SU-DHL-6 (cell line): ENCODE data around the gene IGF1.

Experiments
- H2AFZ ChIP-seq: fragments of 200-600 bp; sonication (generic); 2 replicates; pipeline ENCODE4 v1.6.1; 2014; ENCODE audit warnings: low read depth, mild to moderate bottlenecking, moderate library complexity, mixed read lengths, antibody characterized with exemption, low read length; ENCODE audit not compliant: severe bottlenecking
- H3F3A ChIP-seq: fragments of 200-600 bp; shearing (Covaris generic); 2 replicates; pipeline ENCODE4 v1.6.0; 2016; ENCODE audit warnings: antibody characterized with exemption, mild to moderate bottlenecking; ENCODE audit not compliant: insufficient read depth
- H3K27ac ChIP-seq: fragments of 200-600 bp; sonication (generic); 2 replicates; pipeline ENCODE4 v1.5.1; 2016; ENCODE audit warnings: low read depth, mild to moderate bottlenecking, low read length, moderate library complexity, mixed read lengths
- H3K27me3 ChIP-seq: fragments of 200-600 bp; sonication (generic), shearing (Covaris generic); 2 replicates; pipeline ENCODE4 v1.6.0; 2014; ENCODE audit warnings: mild to moderate bottlenecking, low read length
- H3K36me3 ChIP-seq: fragments of 200-600 bp; sonication (generic); 2 replicates; pipeline ENCODE4 v1.6.1; 2014; ENCODE audit warnings: mild to moderate bottlenecking, low read length, mixed read lengths
- H3K4me2 ChIP-seq: fragments of 300-600, 200-600 bp; shearing (Covaris generic), sonication (generic); 2 replicates; pipeline ENCODE4 v1.6.0; 2014; ENCODE audit warnings: low read length, low read depth, mild to moderate bottlenecking; ENCODE audit not compliant: poor library complexity, severe bottlenecking
- H3K4me3 ChIP-seq: fragments of 200-600 bp; sonication (generic); 2 replicates; pipeline ENCODE4 v1.5.1; 2014; ENCODE audit warnings: antibody characterized with exemption, low read length, mild to moderate bottlenecking, mixed read lengths; ENCODE audit not compliant: insufficient read depth, poor library complexity, severe bottlenecking
- H3K79me2 ChIP-seq: fragments of 200-600 bp; sonication (generic); 2 replicates; pipeline ENCODE4 v1.6.1; 2014; ENCODE audit warnings: mild to moderate bottlenecking, low read length, moderate library complexity; ENCODE audit not compliant: insufficient read depth
- H3K9ac ChIP-seq: fragments of 200-600 bp; sonication (generic); 2 replicates; pipeline ENCODE4 v1.7.0; 2014; ENCODE audit warnings: mild to moderate bottlenecking, low read length
- H3K9me2 ChIP-seq: fragments of 200-600 bp; sonication (generic); replicated peaks from 2 replicates; pipeline ENCODE4 v1.6.1; 2014; ENCODE audit warnings: low read length; ENCODE audit not compliant: insufficient read depth
- H3K9me3 ChIP-seq: fragments of 200-600 bp; sonication (generic); 2 replicates; pipeline ENCODE4 v1.6.1; 2014; ENCODE audit warnings: low read length, mixed read lengths; ENCODE audit not compliant: insufficient read depth
- H4K20me1 ChIP-seq: fragments of 200-600 bp; sonication (generic); 2 replicates; pipeline ENCODE4 v1.6.1; 2014; ENCODE audit warnings: low read depth, mild to moderate bottlenecking, antibody characterized with exemption, low read length, moderate library complexity, mixed read lengths
- CTCF ChIP-seq: fragments of 200-600 bp; sonication (generic); IDR thresholded peaks from one replicate; pipeline ENCODE4 v1.5.1; 2017; ENCODE audit warnings: antibody characterized with exemption, mild to moderate bottlenecking, low read length, moderate library complexity; ENCODE audit not compliant: insufficient read depth, poor library complexity, severe bottlenecking
- EZH2phosphoT487 ChIP-seq: fragments of 200-600 bp; sonication (generic), shearing (Covaris generic); conservative IDR thresholded peaks from 2 replicates; pipeline ENCODE4 v1.6.1; 2018; ENCODE audit warnings: mild to moderate bottlenecking, antibody characterized with exemption, low read length, moderate library complexity, mixed read lengths

Gene IGF1

DNA sequence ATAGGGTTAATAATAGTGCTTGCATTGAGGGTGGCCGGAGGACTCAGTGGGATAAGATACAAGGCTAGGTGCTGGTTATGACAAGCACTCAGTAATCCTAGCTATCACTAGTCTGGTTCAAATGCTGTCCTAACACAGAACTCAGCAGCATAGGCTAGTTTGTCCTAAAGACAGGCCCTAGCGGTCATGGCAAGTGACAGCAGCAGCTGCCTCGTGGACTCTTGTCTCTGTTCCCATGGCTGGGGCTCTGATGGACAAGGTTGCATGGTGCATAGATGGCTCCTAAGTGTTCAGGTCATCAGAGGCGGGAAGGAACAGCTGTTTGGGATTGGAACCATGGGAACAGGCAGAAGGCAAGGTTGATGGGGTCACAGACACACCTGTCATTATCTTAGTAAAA is 42.4 kb upstream of the IGF1 start:
- H3K79me2 ChIP-seq: no peaks in the 10 kb centered on the region
- TF ChIP-seq CTCF (no peak), EZH2phosphoT487 (no peak)

GRCh38 chr12:102521662-102522277 is 41.4 kb upstream of the IGF1 start:
- no peaks in the 10 kb centered on the region for H3K79me2 ChIP-seq
- no peaks in the 10 kb centered on the region for H3F3A ChIP-seq
- no peaks in the 10 kb centered on the region for H3K36me3 ChIP-seq
- no peak overlapping the region for H3K4me2 ChIP-seq
- H3K4me3 ChIP-seq: no peak overlapping the region
- no peaks in the 10 kb centered on the region for H3K9me2 ChIP-seq
- H3K9me3 ChIP-seq: no peaks in the 10 kb centered on the region
- no peaks in the 10 kb centered on the region for H4K20me1 ChIP-seq
- no peak overlapping the region for H3K9ac ChIP-seq
- H3K27me3 ChIP-seq: no peaks in the 10 kb centered on the region
- TF ChIP-seq EZH2phosphoT487 (no peak), CTCF (no peak)
- H3K27ac ChIP-seq: no peak overlapping the region
- no peak overlapping the region for H2AFZ ChIP-seq

More for the DNA sequence above, 42.4 kb upstream of the IGF1 start:
- Histone ChIP-seq H3K27ac (no peak overlapping the region), H3K9ac (no peak overlapping the region), H3K36me3 (no peaks in the 10 kb centered on the region), H3K9me2 (no peaks in the 10 kb centered on the region), H4K20me1 (no peaks in the 10 kb centered on the region), H3F3A (no peaks in the 10 kb centered on the region), H2AFZ (no peak overlapping the region), H3K4me2 (no peak overlapping the region), H3K4me3 (no peak overlapping the region), H3K27me3 (no peaks in the 10 kb centered on the region; the same call in 1 of the 2 replicates), H3K9me3 (no peaks in the 10 kb centered on the region)

DNA sequence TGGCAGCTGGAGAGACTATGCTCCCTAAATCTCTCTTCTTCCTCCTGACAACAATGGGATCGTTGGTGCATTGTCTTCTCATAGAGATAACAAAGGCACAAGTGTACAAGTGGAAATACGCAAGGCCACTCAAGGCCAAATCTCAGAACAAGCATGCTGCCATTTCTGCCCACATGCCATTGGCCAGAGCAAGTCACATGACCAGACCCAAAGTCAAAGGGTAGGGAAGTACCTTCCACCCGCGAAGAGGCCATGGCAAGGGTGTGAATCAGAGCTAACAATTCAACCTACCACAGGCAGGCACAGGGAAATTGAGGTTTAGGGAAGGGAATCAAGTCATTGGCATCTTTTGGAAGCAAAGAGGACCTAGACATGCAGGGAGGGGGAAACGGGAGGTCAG is 38.5 kb upstream of the IGF1 start:
- TF ChIP-seq CTCF: no peak
- TF ChIP-seq EZH2phosphoT487: no peak
- no peak overlapping the region for H3K4me2 ChIP-seq
- no peak overlapping the region for H3K27ac ChIP-seq
- H2AFZ ChIP-seq: no peak overlapping the region
- no peaks in the 10 kb centered on the region for H3K9me2 ChIP-seq
- no peaks in the 10 kb centered on the region for H3K79me2 ChIP-seq
- no peak overlapping the region for H3K9ac ChIP-seq
- no peaks in the 10 kb centered on the region for H3K9me3 ChIP-seq
- H3K36me3 ChIP-seq: no peaks in the 10 kb centered on the region
- no peaks in the 10 kb centered on the region for H3F3A ChIP-seq
- no peaks in the 10 kb centered on the region for H4K20me1 ChIP-seq
- no peaks in the 10 kb centered on the region for H3K27me3 ChIP-seq
- H3K4me3 ChIP-seq: no peak overlapping the region
